ENCODE results near the gene COL2A1. TPM values are rescaled to one million over a fixed set of nuclear protein-coding genes. Genes with fewer than 3 reads are reported as not detected.

The COL2A1 gene
- total RNA-seq, 2 donors from 2014 or later: 12.4 to 21.0 TPM

GRCh38 chr12:47980779-47981495, 23.3 kb downstream of the COL2A1 start:
- Mint-ChIP-seq H3K4me1 (no peaks in the 10 kb centered on the region), H3K9me3 (no peaks in the 10 kb centered on the region), H3K27ac (no peak overlapping the region), H3K27me3 (ENCODE audit: insufficient read depth) (peaks cover 73% of the 10 kb centered on the region), H3K4me3 (no peak overlapping the region), H3K36me3 (ENCODE audit: low read depth) (no peaks in the 10 kb centered on the region)
- 87 to 91% methylated on average over 8 to 17 of the region's 17 CpGs for WGBS, 2 experiments (ENCODE audit: insufficient coverage in 1 of 2, insufficient read length in 1 of 2)
- TF ChIP-seq CTCF (conservative IDR thresholded peaks at IDR 0.05): no peak
- no peak overlapping the region for H3K27ac ChIP-seq (ENCODE audit: low read depth, low read length)
- H3K36me3 ChIP-seq (ENCODE audit: control insufficient read depth, insufficient read depth, low read length): peaks cover 9% of the 10 kb centered on the region
- no peaks in the 10 kb centered on the region for H3K4me1 ChIP-seq (ENCODE audit: control insufficient read depth, insufficient read depth, low read length)
- DNase-seq: no peak
- no peak overlapping the region for H3K4me3 ChIP-seq (ENCODE audit: low read length)
- no peaks in the 10 kb centered on the region for H3K9me3 ChIP-seq (ENCODE audit: control insufficient read depth, low read length)
- H3K27me3 ChIP-seq (ENCODE audit: control insufficient read depth, insufficient read depth, low read length, poor library complexity, severe bottlenecking): no peaks in the 10 kb centered on the region
- H3K9ac ChIP-seq (ENCODE audit: extremely low read depth, low read length, poor library complexity, severe bottlenecking): no peak overlapping the region

GRCh38 chr12:47980197-47980596, 24.1 kb downstream of the COL2A1 start:
- Mint-ChIP-seq H3K4me1 (no peaks in the 10 kb centered on the region), H3K4me3 (no peak overlapping the region), H3K27ac (no peak overlapping the region), H3K36me3 (ENCODE audit: low read depth) (no peaks in the 10 kb centered on the region), H3K9me3 (no peaks in the 10 kb centered on the region), H3K27me3 (ENCODE audit: insufficient read depth) (peaks cover 72% of the 10 kb centered on the region)
- Histone ChIP-seq H3K4me3 (ENCODE audit: low read length) (no peak overlapping the region), H3K27ac (ENCODE audit: low read depth, low read length) (no peak overlapping the region), H3K9ac (ENCODE audit: extremely low read depth, low read length, poor library complexity, severe bottlenecking) (no peak overlapping the region), H3K9me3 (ENCODE audit: control insufficient read depth, low read length) (no peaks in the 10 kb centered on the region), H3K4me1 (ENCODE audit: control insufficient read depth, insufficient read depth, low read length) (no peaks in the 10 kb centered on the region), H3K36me3 (ENCODE audit: control insufficient read depth, insufficient read depth, low read length) (peaks cover 8% of the 10 kb centered on the region), H3K27me3 (ENCODE audit: control insufficient read depth, insufficient read depth, low read length, poor library complexity, severe bottlenecking) (no peaks in the 10 kb centered on the region)
- no peak for DNase-seq
- no peak for TF ChIP-seq CTCF (conservative IDR thresholded peaks at IDR 0.05)
- WGBS, 2 experiments (ENCODE audit: insufficient coverage in 1 of 2, insufficient read length in 1 of 2): 77 to 86% methylated on average over 3 to 7 of the region's 7 CpGs

- Mint-ChIP-seq H3K4me3 (no peak overlapping the region), H3K9me3 (no peaks in the 10 kb centered on the region), H3K36me3 (ENCODE audit: low read depth) (no peaks in the 10 kb centered on the region), H3K4me1 (no peaks in the 10 kb centered on the region), H3K27ac (no peak overlapping the region), H3K27me3 (ENCODE audit: insufficient read depth) (peaks cover 71% of the 10 kb centered on the region)
- Histone ChIP-seq H3K4me1 (ENCODE audit: control insufficient read depth, insufficient read depth, low read length) (no peaks in the 10 kb centered on the region), H3K4me3 (ENCODE audit: low read length) (no peak overlapping the region), H3K27me3 (ENCODE audit: control insufficient read depth, insufficient read depth, low read length, poor library complexity, severe bottlenecking) (no peaks in the 10 kb centered on the region), H3K9ac (ENCODE audit: extremely low read depth, low read length, poor library complexity, severe bottlenecking) (no peak overlapping the region), H3K36me3 (ENCODE audit: control insufficient read depth, insufficient read depth, low read length) (peaks cover 4% of the 10 kb centered on the region), H3K9me3 (ENCODE audit: control insufficient read depth, low read length) (no peaks in the 10 kb centered on the region), H3K27ac (ENCODE audit: low read depth, low read length) (no peak overlapping the region)
- no peak for TF ChIP-seq CTCF (conservative IDR thresholded peaks at IDR 0.05)
- WGBS, 2 experiments (ENCODE audit: insufficient coverage in 1 of 2, insufficient read length in 1 of 2): 90 to 95% methylated on average over 8 to 11 of the region's 11 CpGs
- DNase-seq: no peak
Measured at GRCh38 chr12:47979686-47980085, 24.6 kb downstream of the COL2A1 start.

All from endodermal cell (in vitro differentiated cells).